Stimulated activated CD4-positive, alpha-beta T cell treated with anti-CD3 and anti-CD28 coated beads, Interleukin-2, amount 100 ng/mL, for 48 hours (primary cell): ENCODE data around the gene MMP25.
"Not testable (repeated sequence)": the region's sequence is repeated elsewhere in the genome, so short reads cannot be mapped to it uniquely, and the experiment has no call there.

Source experiments
- DNase-seq, 2 donors: peaks; one replicate each; pipeline ENCODE4 v3.0.0-alpha.2; 2020

Gene MMP25

GRCh38 chr16:3074860-3075522 lies 28.6 kb downstream of the MMP25 start:
- DNase-seq = peak; percentile 59 to 68

GRCh38 chr16:3075523-3075915 lies 29.2 kb downstream of the MMP25 start:
- no peak for DNase-seq

- DNase-seq = not testable (repeated sequence)
These were observed 29.6 kb downstream of the MMP25 start for GRCh38 chr16:3075946-3076345.

GRCh38 chr16:3076577-3076976 lies 30.2 kb downstream of the MMP25 start:
- DNase-seq = no peak

GRCh38 chr16:3080024-3080423 lies 33.7 kb downstream of the MMP25 start:
- no peak for DNase-seq

GRCh38 chr16:3081957-3082356 lies 35.6 kb downstream of the MMP25 start:
- DNase-seq = not testable (repeated sequence)

GRCh38 chr16:3083408-3083807 lies 37.0 kb downstream of the MMP25 start:
- DNase-seq = not testable (repeated sequence)

- no peak for DNase-seq
These were observed 38.1 kb downstream of the MMP25 start for GRCh38 chr16:3084491-3084890.

GRCh38 chr16:3084969-3085670 lies 38.8 kb downstream of the MMP25 start:
- DNase-seq = no peak

GRCh38 chr16:3085868-3086595 lies 39.7 kb downstream of the MMP25 start:
- DNase-seq = no peak

- peak in 1 of 2 donors; percentile 22 for DNase-seq
These were observed 40.4 kb downstream of the MMP25 start for GRCh38 chr16:3086596-3087242.

- no peak for DNase-seq
These were observed 41.2 kb downstream of the MMP25 start for GRCh38 chr16:3087243-3088235.

GRCh38 chr16:3088450-3088849 lies 42.1 kb downstream of the MMP25 start:
- DNase-seq = no peak

GRCh38 chr16:3088925-3089716 lies 42.8 kb downstream of the MMP25 start:
- DNase-seq = no peak

- no peak for DNase-seq
These were observed 43.6 kb downstream of the MMP25 start for GRCh38 chr16:3089717-3090592.

- DNase-seq = no peak
These were observed 45.2 kb downstream of the MMP25 start for GRCh38 chr16:3091551-3091950.

GRCh38 chr16:3092501-3092941 lies 46.2 kb downstream of the MMP25 start:
- no peak for DNase-seq

GRCh38 chr16:3094289-3095027 lies 48.1 kb downstream of the MMP25 start:
- peak; percentile 62 to 65 for DNase-seq

GRCh38 chr16:3095869-3096268 lies 49.5 kb downstream of the MMP25 start:
- DNase-seq = peak in 1 of 2 donors; percentile 50
